H1 (cell line): ENCODE measurements around the gene VDAC2.

Experiments
- BACH1 ChIP-seq: IDR thresholded peaks from 2 replicates; pipeline ENCODE4 v1.6.1; 2012; ENCODE audit warnings: low read length, improper control_type of control experiment
- CEBPB ChIP-seq: IDR thresholded peaks from 2 replicates; pipeline ENCODE4 v1.6.1; 2012; ENCODE audit warnings: low read depth, low read length
- FOSL1 ChIP-seq: IDR thresholded peaks from 2 replicates; pipeline ENCODE4 v1.6.1; 2011; ENCODE audit warnings: mild to moderate bottlenecking, low read depth, low read length, moderate library complexity; ENCODE audit not compliant: insufficient read depth
- GABPA ChIP-seq: IDR thresholded peaks from 2 replicates; pipeline ENCODE4 v1.6.1; 2011; ENCODE audit warnings: mild to moderate bottlenecking, low read length, moderate library complexity, borderline replicate concordance; ENCODE audit not compliant: insufficient read depth
- HDAC2 ChIP-seq, 2 experiments: fragments of 300-600 bp in 1 of 2; sonication (generic) in 1 of 2; IDR thresholded peaks; 2 replicates each; pipeline ENCODE4 v1.6.1; 2011 to 2012; ENCODE audit warnings: low read depth in 2 of 2, low read length in 2 of 2, mild to moderate bottlenecking in 2 of 2, moderate library complexity in 2 of 2, borderline replicate concordance in 1 of 2, inconsistent platforms in 1 of 2
- JUND ChIP-seq: IDR thresholded peaks from 2 replicates; pipeline ENCODE4 v1.6.1; 2011; ENCODE audit warnings: mild to moderate bottlenecking, improper control_type of control experiment, low read length
- MAFK ChIP-seq: IDR thresholded peaks from 2 replicates; pipeline ENCODE4 v1.6.1; 2012; ENCODE audit warnings: low read depth, mild to moderate bottlenecking, improper control_type of control experiment, low read length
- POLR2A ChIP-seq, 2 experiments: IDR thresholded peaks; 1 replicate in 1 of 2; 2 replicates in 1 of 2; pipeline ENCODE4 v1.6.1; 2011; ENCODE audit warnings: low read depth in 2 of 2, low read length in 2 of 2, mild to moderate bottlenecking in 2 of 2; ENCODE audit errors: control extremely low read depth in 1 of 2
- POLR2AphosphoS5 ChIP-seq: IDR thresholded peaks from 2 replicates; pipeline ENCODE4 v1.6.1; 2011; ENCODE audit warnings: low read depth, low read length
- RAD21 ChIP-seq, 2 experiments: IDR thresholded peaks in 1 of 2; conservative IDR thresholded peaks in 1 of 2; 2 replicates each; pipeline ENCODE4 v1.6.1; 2011; ENCODE audit warnings: low read depth in 2 of 2, low read length in 2 of 2, improper control_type of control experiment in 1 of 2, inconsistent platforms in 1 of 2, mild to moderate bottlenecking in 1 of 2, moderate library complexity in 1 of 2
- TF ChIP-seq, protein P1 (sequence below), 3 experiments: IDR thresholded peaks; 1 replicate in 2 of 3; 2 replicates in 1 of 3; pipeline versions ENCODE4 v1.5.1 to v1.6.1; 2011; ENCODE audit warnings: low read length in 3 of 3, mild to moderate bottlenecking in 3 of 3, inconsistent platforms in 2 of 3, low read depth in 1 of 3, moderate library complexity in 1 of 3; ENCODE audit not compliant: insufficient read depth in 1 of 3; ENCODE audit errors: control extremely low read depth in 1 of 3
- TF ChIP-seq, protein P2 (sequence below): IDR thresholded peaks from 2 replicates; pipeline ENCODE4 v1.6.1; 2012; ENCODE audit warnings: low read length, inconsistent platforms

DNA sequence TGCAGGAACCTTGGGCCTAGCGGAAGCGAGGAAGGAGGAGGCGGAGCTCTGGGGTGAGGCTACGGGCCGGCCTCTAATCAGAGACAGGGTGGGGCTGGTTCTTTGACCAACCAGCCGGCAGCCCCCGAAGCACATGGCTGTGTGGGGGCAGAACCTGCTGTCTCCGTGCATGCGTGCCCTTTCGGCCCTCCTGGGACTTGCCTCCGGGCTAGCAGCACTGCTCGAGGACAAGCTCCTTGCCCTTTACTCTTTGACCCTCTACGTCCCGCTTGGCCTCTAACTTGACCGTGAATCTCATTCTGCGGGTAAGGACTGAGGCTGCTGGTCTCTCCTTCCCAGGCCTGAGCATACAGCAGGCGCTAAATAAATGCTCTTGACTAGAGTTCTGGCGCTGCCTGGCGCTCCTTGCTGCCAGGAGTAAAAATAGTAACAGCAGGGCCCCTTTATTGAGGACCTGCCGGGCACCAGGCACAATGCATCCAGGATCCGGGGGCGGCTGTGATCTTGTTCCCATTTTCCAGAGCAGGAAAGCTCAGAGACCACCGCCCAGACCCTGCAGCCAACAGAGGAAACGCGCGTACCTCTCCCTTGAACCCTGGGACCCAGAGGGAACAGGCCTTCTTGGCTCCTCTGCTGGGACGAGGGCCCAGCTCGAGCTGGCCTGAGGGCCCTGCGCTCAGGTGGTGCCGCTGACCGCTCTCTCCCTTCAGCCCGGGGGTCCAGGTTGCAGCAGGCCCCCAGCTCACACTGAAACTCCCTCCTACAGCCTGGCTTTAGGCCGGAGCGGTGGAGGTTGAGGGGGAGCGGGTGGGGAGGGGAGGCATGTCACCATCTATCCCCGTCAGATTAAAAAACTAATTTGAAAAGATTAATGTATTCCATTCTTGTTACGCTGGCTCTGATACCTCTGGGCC, 27.8 kb downstream of the VDAC2 start:
- TF ChIP-seq, protein P1, sequence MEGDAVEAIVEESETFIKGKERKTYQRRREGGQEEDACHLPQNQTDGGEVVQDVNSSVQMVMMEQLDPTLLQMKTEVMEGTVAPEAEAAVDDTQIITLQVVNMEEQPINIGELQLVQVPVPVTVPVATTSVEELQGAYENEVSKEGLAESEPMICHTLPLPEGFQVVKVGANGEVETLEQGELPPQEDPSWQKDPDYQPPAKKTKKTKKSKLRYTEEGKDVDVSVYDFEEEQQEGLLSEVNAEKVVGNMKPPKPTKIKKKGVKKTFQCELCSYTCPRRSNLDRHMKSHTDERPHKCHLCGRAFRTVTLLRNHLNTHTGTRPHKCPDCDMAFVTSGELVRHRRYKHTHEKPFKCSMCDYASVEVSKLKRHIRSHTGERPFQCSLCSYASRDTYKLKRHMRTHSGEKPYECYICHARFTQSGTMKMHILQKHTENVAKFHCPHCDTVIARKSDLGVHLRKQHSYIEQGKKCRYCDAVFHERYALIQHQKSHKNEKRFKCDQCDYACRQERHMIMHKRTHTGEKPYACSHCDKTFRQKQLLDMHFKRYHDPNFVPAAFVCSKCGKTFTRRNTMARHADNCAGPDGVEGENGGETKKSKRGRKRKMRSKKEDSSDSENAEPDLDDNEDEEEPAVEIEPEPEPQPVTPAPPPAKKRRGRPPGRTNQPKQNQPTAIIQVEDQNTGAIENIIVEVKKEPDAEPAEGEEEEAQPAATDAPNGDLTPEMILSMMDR (IDR thresholded peaks at IDR 0.05; ENCODE audit: control extremely low read depth in 1 of 3, insufficient read depth in 1 of 3, low read depth in 1 of 3, low read length in 3 of 3) = no peak
- no peak for TF ChIP-seq FOSL1
- no peak for TF ChIP-seq GABPA
- TF ChIP-seq POLR2AphosphoS5 = no peak
- TF ChIP-seq, protein P2, sequence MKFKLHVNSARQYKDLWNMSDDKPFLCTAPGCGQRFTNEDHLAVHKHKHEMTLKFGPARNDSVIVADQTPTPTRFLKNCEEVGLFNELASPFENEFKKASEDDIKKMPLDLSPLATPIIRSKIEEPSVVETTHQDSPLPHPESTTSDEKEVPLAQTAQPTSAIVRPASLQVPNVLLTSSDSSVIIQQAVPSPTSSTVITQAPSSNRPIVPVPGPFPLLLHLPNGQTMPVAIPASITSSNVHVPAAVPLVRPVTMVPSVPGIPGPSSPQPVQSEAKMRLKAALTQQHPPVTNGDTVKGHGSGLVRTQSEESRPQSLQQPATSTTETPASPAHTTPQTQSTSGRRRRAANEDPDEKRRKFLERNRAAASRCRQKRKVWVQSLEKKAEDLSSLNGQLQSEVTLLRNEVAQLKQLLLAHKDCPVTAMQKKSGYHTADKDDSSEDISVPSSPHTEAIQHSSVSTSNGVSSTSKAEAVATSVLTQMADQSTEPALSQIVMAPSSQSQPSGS = no peak
- TF ChIP-seq RAD21 (IDR thresholded peaks at IDR 0.05 in 1 of 2, conservative IDR thresholded peaks at IDR 0.05 in 1 of 2; ENCODE audit: low read depth in 2 of 2, low read length in 2 of 2) = no peak
- no peak for TF ChIP-seq JUND
- no peak for TF ChIP-seq MAFK
- no peak for TF ChIP-seq CEBPB
- no peak for TF ChIP-seq BACH1
- TF ChIP-seq POLR2A (IDR thresholded peaks at IDR 0.05; ENCODE audit: control extremely low read depth in 1 of 2, low read depth in 2 of 2, low read length in 2 of 2) = no peak
- no peak for TF ChIP-seq HDAC2 (IDR thresholded peaks at IDR 0.05; ENCODE audit: borderline replicate concordance in 1 of 2, low read depth in 2 of 2, low read length in 2 of 2)
